Stomach (tissue), 9 donors: ENCODE results near the gene CRACDL. TPM values are rescaled to one million over a fixed set of nuclear protein-coding genes. Genes with fewer than 3 reads are reported as not detected.

Source experiments
- DNase-seq, 2 donors: peaks; one replicate each; pipeline versions ENCODE4 v3.0.0 to v3.0.0-alpha.2; 2013 to 2019
- H3K27ac ChIP-seq, 5 donors: fragments of 200-600 bp in 4 of 5; sonication (generic) in 4 of 5; one replicate each; pipeline ENCODE4 v1.5.1; 2013 to 2019; ENCODE audit warnings: mild to moderate bottlenecking in 1 of 5, moderate library complexity in 1 of 5
- H3K27me3 ChIP-seq, 3 donors: fragments of 200-600 bp; sonication (generic); one replicate each; pipeline ENCODE4 v1.5.1; 2017 to 2019; ENCODE audit warnings: mixed run types in 1 of 3
- H3K36me3 ChIP-seq, 4 donors: fragments of 200-600 bp; sonication (generic); 1 replicate in 3 of 4; 2 replicates in 1 of 4; pipeline ENCODE4 v1.5.1; 2016 to 2019
- H3K4me1 ChIP-seq, 4 donors: fragments of 200-600 bp; sonication (generic); one replicate each; pipeline ENCODE4 v1.5.1; 2016 to 2019
- H3K4me3 ChIP-seq, 4 donors: fragments of 200-600 bp; sonication (generic) in 3 of 4; one replicate each; pipeline ENCODE4 v1.5.1; 2016 to 2019; ENCODE audit warnings: mild to moderate bottlenecking in 1 of 4
- H3K9me3 ChIP-seq, 4 donors: fragments of 200-600 bp; sonication (generic); one replicate each; pipeline ENCODE4 v1.5.1; 2016 to 2019
- EP300 ChIP-seq: sonication (generic); formaldehyde crosslinking; IDR thresholded peaks from one replicate; pipeline ENCODE4 v1.6.1; 2017; ENCODE audit warnings: antibody characterized with exemption
- POLR2A ChIP-seq, 4 donors: fragments of 450-650 bp; IDR thresholded peaks; one replicate each; pipeline ENCODE4 v1.6.1; 2016; ENCODE audit warnings: antibody characterized with exemption in 4 of 4, control low read depth in 2 of 4, mild to moderate bottlenecking in 1 of 4, moderate library complexity in 1 of 4
- POLR2AphosphoS5 ChIP-seq, 3 donors: sonication (generic); formaldehyde crosslinking; IDR thresholded peaks; one replicate each; pipeline ENCODE4 v1.6.1; 2016; ENCODE audit warnings: antibody characterized with exemption in 3 of 3
- WGBS, 5 donors: extraction: QIAGEN DNeasy Blood & Tissue Kit in 3 of 5; methylation state at CpG; one replicate each; pipeline versions ENCODE4 v1.1.5 to v1.1.7; 2013 to 2018; 5-methylcytosine and 5-hydroxymethylcytosine counted together
- intact Hi-C: fragments of 100-400 bp; cut with DNase I; formaldehyde crosslinking; loops from one replicate; pipeline ENCODE4 v1.15.1; 2023; ENCODE audit warnings: low total_unique reads
- polyA plus RNA-seq, 3 donors: library from polyadenylated mRNA; stranded (reverse); fragments of 200-250 nt; gene quantifications; one replicate each; pipeline ENCODE4 v1.2.3, GENCODE V29; 2013
- total RNA-seq, 5 donors: library from RNA; depleted of rRNA; stranded (reverse); fragments of >200 nt; gene quantifications; one replicate each; pipeline versions ENCODE4 v1.1.0 to v1.2.3, GENCODE V29; 2014 to 2016
- TF ChIP-seq, protein P1 (sequence below), 7 experiments: fragments of 450-650 bp in 4 of 7; fragments of 200-600 bp in 3 of 7; sonication (generic) in 3 of 7; IDR thresholded peaks; one replicate each; pipeline ENCODE4 v1.5.1; 2016 to 2019; ENCODE audit warnings: antibody characterized with exemption in 7 of 7, control low read depth in 2 of 7, mild to moderate bottlenecking in 1 of 7
- donor health status: healthy with polysubstance abuse.
- donor health status: Bipolar disorder and iron deficiency.
- donor health status: healthy.

Gene CRACDL
- total and polyA plus RNA-seq, 8 donors = 5.4 to 205 (median 7.8) TPM

DNA sequence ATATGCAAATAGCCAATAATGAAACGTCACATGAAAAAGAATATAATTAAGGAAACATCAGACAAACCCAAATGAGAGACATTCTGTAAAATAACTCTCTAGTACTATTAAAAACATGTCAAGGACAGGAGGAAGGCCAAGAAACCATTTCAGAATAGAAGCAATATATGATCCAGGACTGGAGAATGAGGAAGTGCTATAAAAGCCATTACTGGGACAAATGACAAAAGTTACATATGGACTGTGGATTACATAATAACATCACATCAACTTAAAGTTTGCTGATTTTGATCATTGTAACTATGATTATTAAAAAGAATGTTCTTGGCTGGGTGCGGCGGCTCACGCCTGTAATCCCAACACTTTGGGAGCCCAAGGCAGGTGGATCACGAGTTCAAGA is 81.3 kb downstream of the CRACDL start:
- Histone ChIP-seq H3K9me3 (peaks cover 0 to 27% (median 14%) of the 10 kb centered on the region in 4 donors), H3K27me3 (no peaks in the 10 kb centered on the region), H3K4me3 (no peak overlapping the region), H3K27ac (no peak overlapping the region), H3K36me3 (no peaks in the 10 kb centered on the region), H3K4me1 (no peaks in the 10 kb centered on the region)
- intact Hi-C loops = no loop called here
- no peak for TF ChIP-seq POLR2A (IDR thresholded peaks at IDR 0.05)
- no peak for TF ChIP-seq POLR2AphosphoS5 (IDR thresholded peaks at IDR 0.05)
- no peak for TF ChIP-seq EP300
- TF ChIP-seq, protein P1, sequence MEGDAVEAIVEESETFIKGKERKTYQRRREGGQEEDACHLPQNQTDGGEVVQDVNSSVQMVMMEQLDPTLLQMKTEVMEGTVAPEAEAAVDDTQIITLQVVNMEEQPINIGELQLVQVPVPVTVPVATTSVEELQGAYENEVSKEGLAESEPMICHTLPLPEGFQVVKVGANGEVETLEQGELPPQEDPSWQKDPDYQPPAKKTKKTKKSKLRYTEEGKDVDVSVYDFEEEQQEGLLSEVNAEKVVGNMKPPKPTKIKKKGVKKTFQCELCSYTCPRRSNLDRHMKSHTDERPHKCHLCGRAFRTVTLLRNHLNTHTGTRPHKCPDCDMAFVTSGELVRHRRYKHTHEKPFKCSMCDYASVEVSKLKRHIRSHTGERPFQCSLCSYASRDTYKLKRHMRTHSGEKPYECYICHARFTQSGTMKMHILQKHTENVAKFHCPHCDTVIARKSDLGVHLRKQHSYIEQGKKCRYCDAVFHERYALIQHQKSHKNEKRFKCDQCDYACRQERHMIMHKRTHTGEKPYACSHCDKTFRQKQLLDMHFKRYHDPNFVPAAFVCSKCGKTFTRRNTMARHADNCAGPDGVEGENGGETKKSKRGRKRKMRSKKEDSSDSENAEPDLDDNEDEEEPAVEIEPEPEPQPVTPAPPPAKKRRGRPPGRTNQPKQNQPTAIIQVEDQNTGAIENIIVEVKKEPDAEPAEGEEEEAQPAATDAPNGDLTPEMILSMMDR (IDR thresholded peaks at IDR 0.05) = no peak
- DNase-seq = no peak
- 87 to 98% (median 96%) methylated on average over 5 of the region's 5 CpGs for WGBS, 5 donors

DNA sequence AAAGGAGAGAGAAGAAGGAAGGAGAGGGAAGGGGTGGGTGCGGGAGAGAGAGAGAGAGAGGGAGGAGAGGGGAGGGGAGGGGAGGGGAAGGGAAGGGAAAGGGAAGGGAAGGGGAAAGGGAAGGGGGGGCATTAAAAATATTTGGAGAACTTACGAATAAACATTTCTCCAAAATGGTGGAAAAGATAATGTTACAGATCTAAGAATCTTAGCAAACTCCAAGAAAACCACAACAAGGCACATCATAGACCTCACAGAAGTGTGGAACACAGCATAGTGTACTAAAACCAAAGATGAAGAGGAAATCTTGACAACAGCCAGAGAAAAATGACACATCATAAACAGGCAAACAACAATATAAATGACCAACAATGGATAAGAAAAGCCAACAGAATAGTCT is 83.1 kb downstream of the CRACDL start:
- peaks cover 0 to 16% (median 7%) of the 10 kb centered on the region in 4 donors for H3K9me3 ChIP-seq
- H3K27ac ChIP-seq = no peak overlapping the region
- H3K27me3 ChIP-seq = no peaks in the 10 kb centered on the region
- 74 to 89% (median 85%) methylated on average over 2 of the region's 2 CpGs for WGBS, 5 donors
- no peaks in the 10 kb centered on the region for H3K36me3 ChIP-seq
- intact Hi-C loops = no loop called here
- TF ChIP-seq POLR2AphosphoS5 (IDR thresholded peaks at IDR 0.05) (no peak), POLR2A (IDR thresholded peaks at IDR 0.05) (no peak), EP300 (no peak)
- TF ChIP-seq, protein P1 (IDR thresholded peaks at IDR 0.05) = no peak
- no peaks in the 10 kb centered on the region for H3K4me1 ChIP-seq
- H3K4me3 ChIP-seq = no peak overlapping the region
- DNase-seq = no peak

DNA sequence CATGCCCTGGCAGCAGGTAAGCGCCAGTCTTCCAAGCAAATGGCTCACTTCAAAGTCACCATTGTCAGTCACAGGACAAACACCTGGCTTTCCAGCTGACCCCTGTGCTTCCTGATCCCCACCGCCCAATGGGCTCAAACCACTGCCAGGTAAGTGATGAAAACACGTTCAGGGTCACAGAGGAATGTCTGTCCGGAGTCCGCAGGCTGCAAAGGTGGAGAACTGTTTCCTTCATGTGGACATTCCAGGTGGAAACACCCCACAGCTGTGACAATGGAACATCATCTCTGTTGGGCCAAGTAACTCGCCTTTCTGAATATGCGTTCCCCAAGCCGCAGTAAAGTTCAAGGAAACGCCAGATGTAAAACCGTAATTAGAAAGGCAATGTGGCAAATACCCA is 86.0 kb downstream of the CRACDL start:
- no peak for DNase-seq
- Histone ChIP-seq H3K4me1 (no peaks in the 10 kb centered on the region), H3K9me3 (no peaks in the 10 kb centered on the region), H3K27me3 (no peaks in the 10 kb centered on the region), H3K36me3 (no peaks in the 10 kb centered on the region), H3K4me3 (no peak overlapping the region), H3K27ac (no peak overlapping the region)
- 71 to 97% (median 95%) methylated on average over 6 to 10 of the region's 10 CpGs for WGBS, 5 donors
- intact Hi-C loops = no loop called here
- no peak for TF ChIP-seq EP300
- TF ChIP-seq POLR2A (IDR thresholded peaks at IDR 0.05) = no peak
- TF ChIP-seq, protein P1 (IDR thresholded peaks at IDR 0.05) = no peak
- no peak for TF ChIP-seq POLR2AphosphoS5 (IDR thresholded peaks at IDR 0.05)

DNA sequence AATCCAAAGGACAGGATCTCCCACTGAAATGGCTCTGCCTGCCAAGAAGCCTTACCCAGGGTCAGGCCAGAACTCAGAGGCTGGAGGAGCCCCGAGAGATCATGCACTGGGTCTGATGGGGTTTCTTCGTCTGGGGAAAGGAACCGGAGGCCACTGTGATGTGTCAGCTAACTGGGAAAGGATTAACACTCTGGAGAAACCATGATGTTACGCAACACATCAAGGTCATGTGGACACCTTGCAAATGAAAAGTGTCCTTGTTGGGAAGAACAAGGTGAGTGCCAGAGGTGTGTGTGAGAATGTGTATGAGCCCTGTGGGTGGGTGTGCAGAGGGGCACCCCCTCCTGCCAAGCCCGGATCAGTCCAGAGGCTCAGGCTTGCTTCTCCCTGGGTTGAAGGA is 86.9 kb downstream of the CRACDL start:
- WGBS, 5 donors = 87 to 98% (median 91%) methylated on average over 5 of the region's 5 CpGs

More for the DNA sequence above, 86.9 kb downstream of the CRACDL start:
- no peaks in the 10 kb centered on the region for H3K4me1 ChIP-seq
- no peak for DNase-seq
- intact Hi-C loops = no loop called here
- no peaks in the 10 kb centered on the region for H3K9me3 ChIP-seq
- H3K27me3 ChIP-seq = no peaks in the 10 kb centered on the region
- no peak overlapping the region for H3K27ac ChIP-seq
- TF ChIP-seq, protein P1 (IDR thresholded peaks at IDR 0.05) = no peak
- TF ChIP-seq EP300 (no peak), POLR2AphosphoS5 (IDR thresholded peaks at IDR 0.05) (no peak), POLR2A (IDR thresholded peaks at IDR 0.05) (no peak)
- no peaks in the 10 kb centered on the region for H3K36me3 ChIP-seq
- H3K4me3 ChIP-seq = no peak overlapping the region
